ENCODE data around the gene CEP295NL. TPM values are rescaled to one million over a fixed set of nuclear protein-coding genes. Genes with fewer than 3 reads are reported as not detected.

CEP295NL gene
- total and polyA plus RNA-seq, 2 of the 13 experiments (the other 11 are each of a cell fraction or from before 2014, with no cell fraction given) = not detected

GRCh38 chr17:78865682-78866390 is 37.2 kb downstream of the CEP295NL start (continued):
- TF ChIP-seq ZNF333 (CRISPR knock-in tag; IDR thresholded peaks at IDR 0.05; ENCODE audit: borderline replicate concordance) (no peak), HIVEP1 (CRISPR knock-in tag; IDR thresholded peaks at IDR 0.05) (no peak), ZNF292 (CRISPR knock-in tag; IDR thresholded peaks at IDR 0.05; ENCODE audit: borderline replicate concordance, low read depth) (peak; percentile 40; the same call in 1 of the 2 replicates), ARNT2 (CRISPR knock-in tag; IDR thresholded peaks at IDR 0.05; ENCODE audit: low read depth) (no peak), ZNF670 (CRISPR knock-in tag; IDR thresholded peaks at IDR 0.05; ENCODE audit: borderline replicate concordance) (no peak), ZFP36 (IDR thresholded peaks at IDR 0.05; ENCODE audit: borderline replicate concordance, low read depth, low read length, partially characterized antibody) (no peak), ZNF256 (CRISPR knock-in tag; conservative IDR thresholded peaks at IDR 0.05) (no peak), SRY (CRISPR knock-in tag; IDR thresholded peaks at IDR 0.05) (no peak), PCBP2 (optimal IDR thresholded peaks at IDR 0.05; ENCODE audit: low read depth, low read length, poor library complexity, severe bottlenecking) (no peak), SOX6 (IDR thresholded peaks at IDR 0.05) (no peak), SOX6 (CRISPR knock-in tag; IDR thresholded peaks at IDR 0.05) (peak; percentile 68; the same call in 1 of the 2 replicates), PRMT3 (CRISPR knock-in tag; IDR thresholded peaks at IDR 0.05; ENCODE audit: borderline replicate concordance, low read depth) (0 out of 2 replicates have a peak, but pooled peaks have one; percentile 56), ZNF460 (CRISPR knock-in tag; IDR thresholded peaks at IDR 0.05; ENCODE audit: borderline replicate concordance) (peak; percentile 46; the same call in 1 of the 2 replicates), HBP1 (CRISPR knock-in tag; IDR thresholded peaks at IDR 0.05; ENCODE audit: low read depth) (peak; percentile 22; the same call in 1 of the 2 replicates), IKZF1 (IDR thresholded peaks at IDR 0.05) (no peak), STAG1 (CRISPR knock-in tag; IDR thresholded peaks at IDR 0.05) (peak; percentile 90)
- TF ChIP-seq, protein P1, sequence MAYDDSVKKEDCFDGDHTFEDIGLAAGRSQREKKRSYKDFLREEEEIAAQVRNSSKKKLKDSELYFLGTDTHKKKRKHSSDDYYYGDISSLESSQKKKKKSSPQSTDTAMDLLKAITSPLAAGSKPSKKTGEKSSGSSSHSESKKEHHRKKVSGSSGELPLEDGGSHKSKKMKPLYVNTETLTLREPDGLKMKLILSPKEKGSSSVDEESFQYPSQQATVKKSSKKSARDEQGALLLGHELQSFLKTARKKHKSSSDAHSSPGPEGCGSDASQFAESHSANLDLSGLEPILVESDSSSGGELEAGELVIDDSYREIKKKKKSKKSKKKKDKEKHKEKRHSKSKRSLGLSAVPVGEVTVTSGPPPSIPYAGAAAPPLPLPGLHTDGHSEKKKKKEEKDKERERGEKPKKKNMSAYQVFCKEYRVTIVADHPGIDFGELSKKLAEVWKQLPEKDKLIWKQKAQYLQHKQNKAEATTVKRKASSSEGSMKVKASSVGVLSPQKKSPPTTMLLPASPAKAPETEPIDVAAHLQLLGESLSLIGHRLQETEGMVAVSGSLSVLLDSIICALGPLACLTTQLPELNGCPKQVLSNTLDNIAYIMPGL (CRISPR knock-in tag; IDR thresholded peaks at IDR 0.05; ENCODE audit: borderline replicate concordance in 1 of 2, low read depth in 1 of 2) = peak; percentile 69 to 90; a peak in 2 of 4 replicates
- TF ChIP-seq, protein P2, sequence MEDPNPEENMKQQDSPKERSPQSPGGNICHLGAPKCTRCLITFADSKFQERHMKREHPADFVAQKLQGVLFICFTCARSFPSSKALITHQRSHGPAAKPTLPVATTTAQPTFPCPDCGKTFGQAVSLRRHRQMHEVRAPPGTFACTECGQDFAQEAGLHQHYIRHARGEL (CRISPR knock-in tag; IDR thresholded peaks at IDR 0.05) = no peak
- TF ChIP-seq, protein P3, sequence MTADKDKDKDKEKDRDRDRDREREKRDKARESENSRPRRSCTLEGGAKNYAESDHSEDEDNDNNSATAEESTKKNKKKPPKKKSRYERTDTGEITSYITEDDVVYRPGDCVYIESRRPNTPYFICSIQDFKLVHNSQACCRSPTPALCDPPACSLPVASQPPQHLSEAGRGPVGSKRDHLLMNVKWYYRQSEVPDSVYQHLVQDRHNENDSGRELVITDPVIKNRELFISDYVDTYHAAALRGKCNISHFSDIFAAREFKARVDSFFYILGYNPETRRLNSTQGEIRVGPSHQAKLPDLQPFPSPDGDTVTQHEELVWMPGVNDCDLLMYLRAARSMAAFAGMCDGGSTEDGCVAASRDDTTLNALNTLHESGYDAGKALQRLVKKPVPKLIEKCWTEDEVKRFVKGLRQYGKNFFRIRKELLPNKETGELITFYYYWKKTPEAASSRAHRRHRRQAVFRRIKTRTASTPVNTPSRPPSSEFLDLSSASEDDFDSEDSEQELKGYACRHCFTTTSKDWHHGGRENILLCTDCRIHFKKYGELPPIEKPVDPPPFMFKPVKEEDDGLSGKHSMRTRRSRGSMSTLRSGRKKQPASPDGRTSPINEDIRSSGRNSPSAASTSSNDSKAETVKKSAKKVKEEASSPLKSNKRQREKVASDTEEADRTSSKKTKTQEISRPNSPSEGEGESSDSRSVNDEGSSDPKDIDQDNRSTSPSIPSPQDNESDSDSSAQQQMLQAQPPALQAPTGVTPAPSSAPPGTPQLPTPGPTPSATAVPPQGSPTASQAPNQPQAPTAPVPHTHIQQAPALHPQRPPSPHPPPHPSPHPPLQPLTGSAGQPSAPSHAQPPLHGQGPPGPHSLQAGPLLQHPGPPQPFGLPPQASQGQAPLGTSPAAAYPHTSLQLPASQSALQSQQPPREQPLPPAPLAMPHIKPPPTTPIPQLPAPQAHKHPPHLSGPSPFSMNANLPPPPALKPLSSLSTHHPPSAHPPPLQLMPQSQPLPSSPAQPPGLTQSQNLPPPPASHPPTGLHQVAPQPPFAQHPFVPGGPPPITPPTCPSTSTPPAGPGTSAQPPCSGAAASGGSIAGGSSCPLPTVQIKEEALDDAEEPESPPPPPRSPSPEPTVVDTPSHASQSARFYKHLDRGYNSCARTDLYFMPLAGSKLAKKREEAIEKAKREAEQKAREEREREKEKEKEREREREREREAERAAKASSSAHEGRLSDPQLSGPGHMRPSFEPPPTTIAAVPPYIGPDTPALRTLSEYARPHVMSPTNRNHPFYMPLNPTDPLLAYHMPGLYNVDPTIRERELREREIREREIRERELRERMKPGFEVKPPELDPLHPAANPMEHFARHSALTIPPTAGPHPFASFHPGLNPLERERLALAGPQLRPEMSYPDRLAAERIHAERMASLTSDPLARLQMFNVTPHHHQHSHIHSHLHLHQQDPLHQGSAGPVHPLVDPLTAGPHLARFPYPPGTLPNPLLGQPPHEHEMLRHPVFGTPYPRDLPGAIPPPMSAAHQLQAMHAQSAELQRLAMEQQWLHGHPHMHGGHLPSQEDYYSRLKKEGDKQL (CRISPR knock-in tag; IDR thresholded peaks at IDR 0.05; ENCODE audit: low read depth) = no peak

Measured in HepG2 (cell line).